Left ventricle myocardium inferior (tissue), 1 donor: ENCODE results near the gene LRRC72. TPM values are rescaled to one million over a fixed set of nuclear protein-coding genes. Genes with fewer than 3 reads are reported as not detected.

ENCODE experiments used
- DNase-seq: peaks from one replicate; pipeline ENCODE4 v3.0.0-alpha.2; 2020
- H3K27ac ChIP-seq: fragments of 200-600 bp; replicated peaks from 2 replicates; pipeline ENCODE4 v1.8.0; 2021
- H3K27me3 ChIP-seq: fragments of 200-600 bp; 2 replicates; pipeline ENCODE4 v1.8.0; 2021; ENCODE audit warnings: low read depth
- H3K36me3 ChIP-seq: fragments of 200-600 bp; 2 replicates; pipeline ENCODE4 v1.8.0; 2021
- H3K4me1 ChIP-seq: fragments of 200-600 bp; 2 replicates; pipeline ENCODE4 v1.8.0; 2021
- H3K4me3 ChIP-seq: fragments of 200-600 bp; 2 replicates; pipeline ENCODE4 v1.8.0; 2021; ENCODE audit warnings: mild to moderate bottlenecking, moderate library complexity
- H3K9me3 ChIP-seq: fragments of 200-600 bp; replicated peaks from 2 replicates; pipeline ENCODE4 v1.8.0; 2021
- CTCF ChIP-seq: fragments of 200-600 bp; IDR thresholded peaks from 2 replicates; pipeline ENCODE4 v1.8.0; 2021; ENCODE audit warnings: antibody characterized with exemption, mild to moderate bottlenecking, borderline replicate concordance
- intact Hi-C: fragments of 100-400 bp; cut with micrococcal nuclease; formaldehyde crosslinking; loops from one replicate; pipeline ENCODE4 v1.11.0; 2022
- total RNA-seq: library from RNA; stranded (reverse); fragmentation: NEBNext Ultra II Directional; extraction: Animal tissue kit (Norgen Biotek cat#: 25700); gene quantifications from one replicate; pipeline ENCODE4 v1.2.1, GENCODE V29; 2021
- donor health status: DM: no; HTN: yes; CAD: no; lungs with severe emphysema.

The LRRC72 gene
- total RNA-seq, 1 donor from 2014 or later: not detected

GRCh38 chr7:16609842-16610450 lies 83.3 kb downstream of the LRRC72 start:
- H3K4me1 ChIP-seq: no peaks in the 10 kb centered on the region
- no peaks in the 10 kb centered on the region for H3K27me3 ChIP-seq
- H3K27ac ChIP-seq: no peak overlapping the region
- intact Hi-C loops: loop anchor here (10.0 kb wide), 1 partner anchor 305 kb away; no protein-coding TSS in a partner anchor
- H3K36me3 ChIP-seq: peaks cover 86% of the 10 kb centered on the region
- no peak for TF ChIP-seq CTCF
- no peak overlapping the region for H3K4me3 ChIP-seq
- DNase-seq: no peak
- H3K9me3 ChIP-seq: no peaks in the 10 kb centered on the region

- DNase-seq: no peak
- Histone ChIP-seq H3K27ac (no peak overlapping the region), H3K9me3 (no peaks in the 10 kb centered on the region), H3K27me3 (no peaks in the 10 kb centered on the region), H3K4me3 (no peak overlapping the region), H3K4me1 (no peaks in the 10 kb centered on the region), H3K36me3 (peaks cover 83% of the 10 kb centered on the region)
- intact Hi-C loops: no loop called here
- TF ChIP-seq CTCF: no peak
Measured at GRCh38 chr7:16611711-16612110, 85.1 kb downstream of the LRRC72 start.

- no peak for DNase-seq
- intact Hi-C loops: no loop called here
- peaks cover 74% of the 10 kb centered on the region for H3K36me3 ChIP-seq
- TF ChIP-seq CTCF: no peak
- H3K4me1 ChIP-seq: peaks cover 4% of the 10 kb centered on the region
- H3K27me3 ChIP-seq: no peaks in the 10 kb centered on the region
- no peaks in the 10 kb centered on the region for H3K9me3 ChIP-seq
- H3K4me3 ChIP-seq: no peak overlapping the region
- H3K27ac ChIP-seq: no peak overlapping the region
Measured at GRCh38 chr7:16615228-16615627, 88.6 kb downstream of the LRRC72 start.

- Histone ChIP-seq H3K27me3 (no peaks in the 10 kb centered on the region), H3K4me1 (peaks cover 7% of the 10 kb centered on the region), H3K4me3 (no peak overlapping the region), H3K27ac (no peak overlapping the region), H3K9me3 (no peaks in the 10 kb centered on the region), H3K36me3 (peaks cover 72% of the 10 kb centered on the region)
- TF ChIP-seq CTCF: no peak
- DNase-seq: no peak
- intact Hi-C loops: no loop called here
Measured at GRCh38 chr7:16616122-16616521, 89.5 kb downstream of the LRRC72 start.

GRCh38 chr7:16616542-16616941 lies 89.9 kb downstream of the LRRC72 start:
- no peaks in the 10 kb centered on the region for H3K9me3 ChIP-seq
- H3K27me3 ChIP-seq: no peaks in the 10 kb centered on the region
- no peak overlapping the region for H3K4me3 ChIP-seq
- DNase-seq: no peak
- peaks cover 72% of the 10 kb centered on the region for H3K36me3 ChIP-seq
- H3K27ac ChIP-seq: no peak overlapping the region
- no peak for TF ChIP-seq CTCF
- H3K4me1 ChIP-seq: peaks cover 7% of the 10 kb centered on the region
- intact Hi-C loops: no loop called here
